HG03558 (cell line): ENCODE results near the gene NIN.

Source experiments
- ATAC-seq: cut with Tn5 transposase; IDR thresholded peaks from one replicate; pipeline ENCODE4 v1.9.1; 2021; ENCODE audit warnings: moderate number of reproducible peaks; ENCODE audit not compliant: unreplicated experiment; ENCODE audit errors: extremely low read depth

NIN gene

DNA sequence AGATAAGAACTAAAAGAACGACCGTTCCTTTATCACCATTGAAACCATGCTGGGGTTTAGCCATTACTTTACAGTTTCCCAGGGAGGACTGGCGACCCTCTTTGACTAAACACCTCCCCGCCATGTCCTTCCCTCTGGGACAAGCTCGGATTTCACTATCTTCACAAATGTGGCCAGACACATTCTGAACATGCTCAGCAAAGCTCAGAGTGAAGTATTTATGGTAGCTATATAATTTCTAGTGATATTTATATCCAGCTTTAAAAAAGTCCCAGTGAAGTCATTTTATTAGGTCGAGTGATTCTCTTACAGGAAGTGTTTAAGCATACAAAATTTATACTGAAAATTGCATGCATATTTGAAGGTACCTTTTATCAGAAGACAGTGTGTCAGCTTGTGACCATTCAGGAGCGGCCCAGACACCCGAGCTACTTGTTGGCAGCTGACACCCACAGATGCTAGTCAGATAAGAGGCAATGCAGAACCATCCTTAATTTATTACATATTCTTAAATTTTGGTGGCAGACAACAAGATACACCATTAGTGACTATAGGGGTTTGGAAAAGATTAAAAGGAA is 36.8 kb downstream of the NIN start:
- ATAC-seq = no peak

DNA sequence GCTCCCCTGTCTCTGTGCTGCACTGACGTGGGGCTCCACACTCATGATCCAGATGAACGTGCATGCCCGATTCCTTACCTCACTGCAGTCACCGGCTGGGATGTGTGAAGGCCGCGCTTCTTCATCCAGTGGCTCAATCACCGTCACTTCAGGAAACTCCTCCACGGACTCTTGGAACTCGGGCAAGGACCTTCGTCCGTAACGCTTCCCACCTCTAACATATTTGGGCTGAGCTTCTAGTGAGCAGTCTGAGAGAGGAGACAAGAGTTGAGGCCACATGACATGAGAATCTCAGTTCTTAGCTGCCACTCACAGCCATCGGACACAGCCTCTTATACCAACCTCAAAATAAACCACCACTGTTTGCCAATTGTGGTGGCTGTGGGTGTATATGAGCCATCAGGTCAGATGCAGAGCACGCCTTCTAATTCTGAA is 38.3 kb downstream of the NIN start:
- ATAC-seq = no peak

DNA sequence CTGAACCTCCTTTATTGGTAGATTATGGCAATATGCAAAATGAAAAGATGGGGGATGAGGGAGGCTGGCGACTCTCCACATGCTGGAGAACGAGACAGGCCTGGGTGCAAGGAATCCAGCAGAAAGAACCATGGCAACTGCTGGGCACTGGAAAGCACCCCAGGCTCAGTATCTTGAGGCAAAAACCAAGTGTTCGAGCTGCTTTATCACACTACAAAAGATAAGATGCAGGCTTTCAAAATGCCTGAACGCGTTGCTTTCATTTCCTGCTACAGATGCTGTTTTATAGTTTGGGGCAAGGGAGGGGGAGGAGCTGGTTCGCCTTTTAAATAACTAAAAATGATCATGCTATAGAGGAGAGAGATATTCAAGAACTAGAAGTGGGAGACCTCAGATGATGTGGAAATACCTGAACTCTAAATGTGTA is 38.9 kb downstream of the NIN start:
- ATAC-seq = no peak

DNA sequence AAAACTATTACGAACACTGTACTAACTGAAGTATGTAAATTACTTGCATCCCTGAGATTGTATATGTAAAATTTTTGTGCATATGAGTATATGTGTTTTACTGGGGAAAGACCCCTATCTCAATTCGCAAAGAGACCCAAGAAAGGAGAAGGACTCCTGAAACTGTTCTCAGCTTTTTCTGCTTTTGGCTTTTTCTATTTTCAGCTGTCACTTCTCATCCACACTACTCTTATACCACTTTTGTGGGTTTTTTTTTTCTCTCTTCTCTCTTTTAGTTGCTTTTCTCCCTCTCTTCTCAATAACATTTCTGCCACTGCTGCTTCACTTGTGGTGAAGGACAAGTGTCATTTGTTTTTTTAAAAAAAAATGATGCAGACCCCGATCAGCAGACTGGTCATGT is 39.8 kb downstream of the NIN start:
- ATAC-seq = no peak

DNA sequence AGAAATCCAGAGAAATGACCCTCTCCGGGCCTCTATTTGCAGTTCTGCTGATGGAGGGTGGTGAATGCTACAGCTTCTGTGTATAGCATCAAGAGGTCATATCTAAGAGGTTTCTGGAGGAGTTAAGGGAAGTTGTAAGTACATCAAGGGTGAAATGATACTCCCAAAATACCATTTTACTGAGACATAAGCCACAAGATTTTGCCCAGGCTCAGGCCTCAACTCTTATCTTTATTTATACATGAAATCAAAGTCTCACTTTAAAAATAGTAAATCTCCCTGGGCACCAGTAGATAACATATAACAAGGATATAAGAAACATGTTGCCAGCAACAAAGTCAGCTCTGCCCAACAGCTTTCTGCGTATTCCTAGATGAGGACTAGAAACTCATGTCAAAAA is 40.4 kb downstream of the NIN start:
- ATAC-seq = no peak

DNA sequence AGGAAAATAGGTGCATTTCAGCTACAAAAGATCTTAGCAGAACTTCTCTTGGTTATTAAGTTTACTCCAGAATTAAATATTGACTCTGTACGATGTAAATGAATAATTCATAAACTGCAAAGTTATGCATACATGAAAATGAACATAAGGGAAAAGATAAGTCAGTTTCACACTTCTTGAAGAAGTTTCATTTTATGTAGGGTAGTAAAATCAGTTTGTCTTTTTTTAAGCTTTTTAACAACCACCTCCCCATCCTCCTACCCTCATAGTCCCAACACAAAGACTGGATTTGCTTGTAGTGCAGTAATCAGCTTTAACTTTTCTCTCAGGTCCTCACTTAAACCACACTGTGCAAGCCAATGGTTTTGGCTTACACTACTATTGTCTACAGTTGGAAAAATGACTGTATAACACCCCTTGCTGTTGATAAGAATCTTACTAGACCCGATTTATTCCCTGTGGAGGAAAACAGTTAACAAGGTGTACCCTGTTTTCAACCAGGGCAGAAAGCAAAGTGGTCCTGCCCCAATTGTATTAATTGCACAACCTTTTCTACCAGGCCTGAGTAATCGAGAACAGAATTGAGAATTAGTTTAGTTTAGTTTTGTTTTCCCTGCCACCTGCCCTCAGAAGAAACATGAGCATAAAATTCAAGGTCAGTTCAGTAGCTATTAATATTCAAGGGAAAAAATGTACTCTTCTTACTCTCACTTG is 44.1 kb downstream of the NIN start:
- no peak for ATAC-seq

DNA sequence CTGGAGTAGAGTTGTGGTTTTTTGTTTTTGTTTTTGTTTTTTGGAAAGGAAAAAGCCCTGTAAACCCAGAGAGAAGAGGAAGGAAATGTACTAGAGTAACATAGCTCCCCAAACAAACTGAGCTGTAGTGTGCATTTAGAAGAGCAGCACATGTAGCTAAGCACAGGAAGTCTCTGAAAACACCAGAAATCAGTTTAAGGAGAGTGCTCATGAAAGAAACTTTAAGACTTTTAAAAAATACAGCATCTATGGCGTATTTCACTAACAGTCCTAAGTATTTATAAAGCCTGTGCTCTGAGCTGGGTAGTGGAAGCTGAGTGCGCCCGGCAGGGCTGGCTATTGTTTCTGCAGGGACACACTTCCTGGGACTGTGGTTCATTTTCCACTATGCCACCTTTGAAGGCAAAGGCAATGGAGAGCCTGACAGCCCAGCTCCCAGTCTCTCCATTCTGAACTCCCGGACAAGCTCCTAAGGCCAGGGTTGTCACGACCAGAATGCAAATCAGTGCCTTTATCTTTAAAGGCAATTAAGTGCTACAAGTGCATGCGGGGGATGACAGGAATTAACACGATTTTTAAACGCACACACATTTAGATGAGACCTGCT is 45.4 kb downstream of the NIN start:
- ATAC-seq = no peak

DNA sequence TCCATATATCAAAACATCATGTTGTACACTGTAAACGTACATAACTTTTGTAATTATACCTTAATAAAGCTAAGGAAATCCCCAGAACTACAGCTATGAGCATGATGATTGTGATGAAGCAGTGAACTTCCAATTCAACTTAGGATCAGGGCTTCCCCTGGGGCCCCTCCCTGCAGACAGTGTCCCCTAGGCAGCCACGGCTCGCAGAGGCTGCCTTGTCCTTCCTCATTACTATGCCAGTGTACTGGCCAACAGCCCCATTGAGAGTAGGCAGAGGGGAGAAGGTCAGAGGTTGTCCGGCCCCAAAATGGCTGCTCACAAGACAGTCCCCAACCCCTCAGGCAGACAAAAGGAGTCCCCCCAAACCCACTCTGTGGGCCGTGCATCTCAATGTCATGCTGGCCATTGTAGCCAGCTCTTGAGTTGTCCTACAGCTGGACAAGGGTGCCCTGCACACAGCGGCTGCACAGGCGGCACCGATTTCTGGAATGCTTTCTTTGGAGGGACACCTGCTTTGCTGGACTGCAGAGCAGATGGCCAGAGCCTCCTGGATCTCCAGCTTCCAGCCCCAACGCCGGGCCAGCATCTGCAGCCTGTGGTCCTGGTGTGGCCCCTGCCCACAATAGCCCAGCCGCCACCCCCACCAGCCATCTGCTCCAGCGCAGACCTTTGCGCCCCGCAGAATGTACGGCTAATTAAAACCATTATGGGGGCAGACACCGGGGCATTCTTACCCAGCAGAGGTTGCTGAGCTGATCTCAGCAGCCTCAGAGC is 46.1 kb downstream of the NIN start:
- no peak for ATAC-seq

DNA sequence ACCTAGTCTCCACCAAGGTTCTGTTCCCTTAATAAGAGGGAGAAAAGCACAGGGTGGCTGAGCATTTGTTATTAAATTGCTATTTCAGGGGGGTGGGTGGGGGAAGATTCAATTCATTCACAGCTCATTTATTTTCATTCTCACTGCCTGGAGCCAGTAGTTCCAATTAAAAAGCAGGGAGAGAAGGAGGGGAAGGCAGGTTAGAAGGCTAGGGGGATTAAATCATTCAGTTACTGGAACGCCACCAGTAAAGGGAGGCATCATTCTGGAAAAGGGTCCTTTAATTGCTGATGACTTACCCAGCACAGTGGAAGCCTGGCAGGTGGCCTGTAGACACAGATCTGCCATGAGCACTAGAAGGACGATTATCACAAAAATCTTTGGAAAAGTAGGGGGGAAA is 47.4 kb downstream of the NIN start:
- ATAC-seq = no peak

DNA sequence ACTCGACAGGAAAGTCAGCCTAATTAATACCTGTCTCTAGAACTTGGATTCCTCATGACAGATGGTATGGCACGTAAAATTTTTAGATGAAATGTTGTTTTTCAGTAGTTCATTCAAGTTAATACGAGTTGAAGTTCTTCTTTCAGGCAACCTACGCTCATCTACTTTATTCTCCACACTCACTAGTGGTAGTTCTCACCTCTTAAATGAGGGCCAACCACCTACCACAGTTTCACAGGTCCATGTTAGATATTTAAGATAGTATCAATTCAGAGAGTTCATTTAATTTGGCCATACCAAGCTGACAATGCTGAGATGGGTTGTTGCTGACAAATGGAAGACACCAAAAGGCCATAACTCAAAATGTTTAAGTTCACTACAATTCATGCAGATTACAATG is 50.6 kb downstream of the NIN start:
- no peak for ATAC-seq

DNA sequence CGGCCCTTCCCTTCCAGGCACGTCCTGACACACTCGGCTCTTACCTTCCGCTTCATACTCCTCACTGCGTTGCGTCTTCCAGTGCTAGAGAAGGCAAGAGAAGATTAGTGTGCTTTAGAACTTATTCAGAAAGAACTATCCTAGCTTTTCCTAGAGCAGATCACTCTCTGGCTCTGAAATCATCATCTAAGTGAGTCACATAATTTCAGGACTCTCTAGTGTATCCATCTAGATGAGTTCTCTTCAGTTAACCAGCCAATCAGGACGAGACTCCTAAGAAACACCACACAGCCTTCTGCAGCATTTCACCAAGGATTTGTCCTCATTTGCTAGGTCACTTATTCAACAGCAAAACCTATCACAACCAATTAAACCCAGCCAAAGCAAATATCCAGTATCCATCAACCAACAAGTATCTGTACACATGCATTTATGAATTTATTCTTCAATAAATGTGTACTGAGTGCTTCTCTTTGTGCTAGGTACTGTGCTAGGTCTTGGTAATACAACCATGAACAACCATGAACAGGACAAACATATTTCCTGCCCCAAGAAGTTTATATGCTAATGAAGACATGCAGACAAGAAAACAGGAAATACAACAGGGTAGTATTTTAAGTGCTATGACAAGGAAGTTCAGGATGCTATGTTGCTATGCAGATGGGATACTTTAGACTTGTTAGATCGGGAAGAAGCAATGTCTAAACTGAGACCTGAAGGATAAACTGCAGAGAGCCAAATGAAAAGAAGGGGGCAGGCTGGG is 52.1 kb downstream of the NIN start:
- ATAC-seq = no peak

DNA sequence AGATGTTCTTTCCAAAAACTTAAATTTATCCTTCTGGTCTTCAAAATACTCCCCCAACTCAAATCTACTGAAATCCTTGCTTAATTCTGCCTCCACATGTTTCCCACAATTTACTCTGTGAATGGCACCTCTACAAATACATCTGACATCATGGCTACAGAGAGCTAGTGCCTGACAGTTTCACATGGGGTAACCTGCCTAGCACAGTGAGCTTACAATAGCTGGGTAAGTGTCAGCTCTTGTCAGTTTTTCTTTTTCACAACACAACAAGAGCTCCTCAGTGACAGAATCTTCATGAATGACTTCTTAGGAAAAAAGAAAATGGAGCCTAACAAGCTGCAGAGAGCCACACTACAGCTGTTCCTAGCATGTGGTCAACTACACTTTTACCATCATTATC is 54.4 kb downstream of the NIN start:
- ATAC-seq = no peak

DNA sequence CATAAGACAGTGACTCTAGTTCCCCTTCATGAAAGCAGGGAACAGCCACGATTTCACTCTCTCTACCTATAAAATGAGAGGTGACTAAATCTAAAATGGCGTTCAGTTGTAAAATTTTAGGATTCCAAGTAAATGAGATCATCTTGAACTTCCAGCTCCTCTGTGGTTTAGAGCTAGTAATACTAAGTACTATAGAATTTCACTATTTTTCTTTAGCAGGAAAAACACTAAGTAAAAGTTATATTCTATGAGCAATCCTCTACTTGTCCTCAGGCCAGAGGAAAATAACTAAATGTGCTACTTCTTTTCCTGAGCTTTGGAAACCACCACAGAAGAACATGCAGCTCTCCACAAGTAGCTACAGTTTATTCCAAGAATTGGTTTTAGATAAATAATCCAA is 55.6 kb downstream of the NIN start:
- no peak for ATAC-seq

DNA sequence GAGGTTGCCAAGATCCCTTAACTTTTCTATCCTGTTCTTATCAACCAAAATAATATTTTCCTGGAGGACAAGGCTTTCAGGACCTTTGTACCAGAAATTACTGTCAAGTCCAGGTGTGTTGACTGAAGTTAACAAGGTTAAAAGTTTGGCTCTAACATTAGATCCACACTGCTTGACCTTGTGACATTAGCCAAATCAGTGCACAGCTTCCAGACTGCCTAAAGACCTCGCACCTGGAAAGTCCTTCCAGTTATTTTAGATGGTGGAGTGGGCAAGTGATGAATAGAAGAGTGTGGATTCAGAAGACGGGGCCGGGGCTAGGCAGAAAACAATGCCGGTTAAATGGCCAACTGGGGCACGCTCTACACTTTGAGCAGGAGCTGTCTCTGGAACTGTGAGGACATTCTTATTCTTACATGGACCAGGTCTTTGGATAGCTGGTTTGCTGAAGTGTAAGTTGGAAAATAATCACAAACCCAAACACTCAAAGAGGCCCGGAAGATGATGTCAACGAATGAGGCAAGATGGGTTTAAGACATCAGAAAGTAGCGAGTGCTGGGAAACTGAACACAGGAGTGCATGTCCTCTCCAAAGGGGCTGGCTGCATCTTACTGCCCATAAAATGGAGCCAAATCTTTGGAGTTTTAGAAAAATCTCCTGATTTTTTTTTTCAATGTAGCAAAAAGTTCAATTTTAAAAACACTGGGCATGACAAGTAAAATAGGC is 56.3 kb downstream of the NIN start:
- ATAC-seq = no peak

DNA sequence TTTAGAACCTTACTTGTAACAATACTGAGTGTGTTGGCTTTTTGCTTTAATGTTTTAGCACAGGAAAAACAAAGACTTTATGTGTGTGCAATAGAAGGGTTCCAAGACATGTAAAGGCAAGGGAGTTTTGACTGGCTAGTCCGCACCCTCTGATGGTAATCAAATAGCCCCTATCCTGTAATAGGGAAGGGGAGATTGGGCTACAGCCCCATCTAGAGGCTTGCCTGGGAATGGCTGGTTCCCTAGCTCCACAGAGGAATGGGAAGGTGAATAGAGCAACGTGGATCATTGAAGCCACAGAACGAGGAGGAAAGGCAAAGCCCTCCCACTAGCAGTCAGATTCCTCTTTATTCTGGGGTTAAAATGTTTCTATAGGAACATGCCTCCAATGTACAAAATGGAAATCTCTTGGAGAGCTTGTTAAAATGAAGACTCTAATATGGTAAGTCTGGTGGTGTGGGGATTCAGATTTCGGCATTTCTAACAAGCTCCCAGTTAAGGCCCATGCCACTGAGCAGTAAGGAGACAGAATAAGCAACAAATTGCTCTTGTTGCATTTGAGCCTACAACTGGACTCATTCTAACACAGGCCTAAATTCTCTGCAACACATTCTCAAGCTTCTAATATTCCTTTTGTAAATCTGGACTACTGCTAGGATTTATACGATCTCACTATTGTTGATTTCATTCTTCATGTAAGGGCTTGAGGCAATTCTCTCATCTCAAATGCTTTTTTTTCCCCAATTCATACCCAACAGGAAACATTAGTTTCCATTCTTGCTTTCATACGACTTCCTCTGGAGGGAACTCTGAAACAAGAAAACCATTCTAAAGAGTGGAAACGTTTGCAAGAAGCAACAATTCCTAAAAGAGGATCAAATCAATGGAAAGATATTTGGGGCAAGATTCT is 57.1 kb downstream of the NIN start:
- ATAC-seq = no peak

DNA sequence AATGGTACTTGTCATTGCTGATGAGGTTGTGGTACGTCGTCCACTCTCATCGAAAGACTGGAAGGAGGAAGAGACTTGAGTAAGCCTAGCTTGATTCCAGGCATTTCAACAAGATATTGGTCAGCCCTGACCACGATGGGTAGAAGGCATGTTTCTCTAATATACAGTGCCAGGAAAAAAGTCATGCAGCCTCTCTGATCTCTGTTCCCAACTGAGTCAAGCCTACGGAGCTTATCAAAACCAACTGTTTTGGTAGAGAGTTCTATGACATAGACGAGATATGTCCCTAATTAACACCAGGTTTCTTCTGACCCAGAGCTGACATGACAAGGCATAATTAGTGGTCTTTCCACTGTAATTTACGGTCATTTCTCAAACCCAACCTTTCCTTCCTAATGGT is 58.5 kb downstream of the NIN start:
- ATAC-seq = no peak

DNA sequence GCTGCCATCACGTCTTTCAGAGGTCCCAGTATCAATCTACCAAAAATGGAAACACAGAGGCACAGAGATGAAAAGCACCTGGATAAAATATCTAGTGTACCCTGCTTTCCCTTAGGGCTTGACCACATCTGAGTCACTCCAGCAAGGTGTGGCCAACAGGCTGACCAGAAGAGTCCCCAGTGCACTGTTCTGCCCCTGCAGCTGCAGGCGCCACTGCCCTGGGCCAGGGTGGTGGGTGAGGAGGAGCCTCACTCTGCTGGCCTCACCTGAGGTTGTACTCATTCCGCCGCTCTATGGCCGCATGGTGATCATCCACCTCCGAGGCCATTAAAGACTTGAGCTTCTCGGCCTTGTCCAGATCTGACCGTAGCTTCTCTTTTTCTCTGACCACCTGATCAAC is 60.4 kb downstream of the NIN start:
- no peak for ATAC-seq

DNA sequence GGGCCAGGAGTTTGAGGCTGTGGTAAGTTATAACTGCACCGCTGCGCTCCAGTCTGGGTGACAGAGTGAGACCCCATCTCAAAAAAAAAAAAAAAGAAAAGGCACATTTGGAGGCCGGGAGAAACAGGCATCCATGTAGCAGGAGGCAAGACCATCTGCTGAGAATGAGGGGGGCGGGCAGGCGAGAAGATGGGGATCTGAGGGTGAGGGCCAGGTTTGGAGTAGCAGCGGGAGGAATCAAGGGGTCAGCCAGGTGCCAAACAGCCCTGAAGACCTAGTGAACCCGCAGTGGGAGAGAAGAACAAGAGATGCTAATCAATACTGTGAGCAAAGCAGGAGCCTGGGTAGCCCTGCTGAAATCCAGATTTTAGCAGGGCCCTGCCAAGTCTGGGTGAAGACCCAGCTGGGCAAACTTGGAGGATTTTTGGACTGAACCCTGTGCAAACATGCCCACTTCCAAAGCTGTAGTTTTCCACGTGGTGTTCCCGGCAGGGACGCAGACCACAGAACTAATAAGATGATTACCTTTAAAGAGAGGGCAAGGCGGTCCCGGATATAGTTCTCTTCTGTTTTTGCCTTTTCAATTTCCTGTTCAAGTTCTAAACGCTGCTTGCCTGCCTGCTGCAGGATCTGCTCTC is 61.0 kb downstream of the NIN start:
- ATAC-seq = no peak
